Left hindlimb (tissue), 1 donor: Measurements from ENCODE around the gene CD180.

ENCODE experiments used
- DNase-seq: peaks from one replicate; pipeline ENCODE4 v3.0.0-alpha.2; 2018

CD180 gene

DNA sequence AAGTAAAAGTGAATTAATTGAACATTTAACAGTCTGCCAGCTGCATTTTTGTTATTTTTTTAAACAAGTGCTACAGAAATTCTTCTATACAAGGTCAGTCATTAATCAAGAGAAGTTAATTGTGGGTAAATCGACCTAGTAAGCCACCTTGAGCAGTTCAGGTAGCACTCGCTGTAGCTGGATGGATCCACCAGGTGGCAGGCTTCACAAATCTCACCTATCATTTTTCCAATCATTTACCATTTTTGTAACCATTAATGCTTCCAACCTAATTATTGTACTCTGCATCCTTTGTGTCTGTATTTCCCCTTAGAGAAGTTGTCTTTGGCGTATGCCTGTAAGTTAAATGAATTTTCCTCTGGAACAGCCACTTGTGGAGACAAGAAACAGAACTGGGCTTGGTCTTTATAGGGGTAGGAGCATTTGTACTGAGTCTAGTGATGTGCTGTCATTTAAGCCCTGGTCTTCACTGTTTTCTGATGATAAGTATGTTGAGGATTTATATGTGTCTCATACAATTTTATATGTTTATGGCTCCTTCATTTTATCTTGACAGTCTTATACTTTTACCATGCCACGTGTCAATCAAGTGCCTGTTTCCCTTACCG lies 39.5 kb downstream of the CD180 start:
- no peak for DNase-seq

DNA sequence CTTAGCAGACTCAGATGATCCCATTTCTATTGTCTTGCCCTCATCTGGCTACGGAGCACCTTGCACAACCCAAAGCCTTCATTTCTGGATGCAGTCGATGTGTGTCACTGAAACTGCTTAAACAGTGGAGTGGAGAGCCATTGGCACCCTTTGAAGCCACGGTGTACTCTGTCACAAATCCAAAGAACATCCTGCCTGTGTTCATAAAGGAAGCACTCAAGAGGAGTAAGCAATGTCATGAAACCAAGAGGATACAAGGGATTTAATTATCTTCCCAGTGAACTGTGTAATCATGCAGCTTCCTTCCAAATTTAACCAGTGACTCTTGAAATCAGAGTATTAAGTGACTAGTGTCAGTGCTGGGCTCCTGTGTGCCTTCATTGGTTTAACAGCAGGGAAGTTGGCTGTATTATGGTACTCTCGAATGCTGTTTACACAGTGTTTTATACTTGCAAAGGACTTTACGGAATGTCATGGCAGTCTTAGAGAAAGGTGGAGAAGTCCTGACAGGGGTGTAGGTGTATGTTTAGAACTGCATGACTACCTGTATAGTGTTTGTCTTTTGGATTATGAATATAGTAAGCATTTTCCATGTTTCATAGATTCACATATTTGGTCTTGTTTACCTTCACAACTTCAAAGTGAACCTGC lies 41.9 kb downstream of the CD180 start:
- DNase-seq = no peak

DNA sequence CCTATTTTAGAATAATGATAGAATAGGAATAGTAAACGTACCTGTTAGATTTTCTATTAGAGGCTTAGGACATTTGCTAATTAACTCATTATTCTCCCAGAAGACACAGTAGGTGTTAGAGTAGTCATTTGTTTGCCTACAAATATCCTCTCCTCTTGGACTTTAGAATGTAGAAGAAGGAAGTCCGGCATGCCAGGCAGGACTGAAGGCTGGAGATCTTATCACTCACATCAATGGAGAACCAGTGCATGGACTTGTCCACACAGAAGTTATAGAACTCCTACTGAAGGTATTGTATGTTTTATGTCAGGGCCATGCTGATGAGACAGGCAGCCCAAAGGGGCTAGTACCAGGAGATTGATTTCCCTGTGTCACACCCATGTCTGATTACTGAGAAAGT lies 43.3 kb downstream of the CD180 start:
- no peak for DNase-seq

DNA sequence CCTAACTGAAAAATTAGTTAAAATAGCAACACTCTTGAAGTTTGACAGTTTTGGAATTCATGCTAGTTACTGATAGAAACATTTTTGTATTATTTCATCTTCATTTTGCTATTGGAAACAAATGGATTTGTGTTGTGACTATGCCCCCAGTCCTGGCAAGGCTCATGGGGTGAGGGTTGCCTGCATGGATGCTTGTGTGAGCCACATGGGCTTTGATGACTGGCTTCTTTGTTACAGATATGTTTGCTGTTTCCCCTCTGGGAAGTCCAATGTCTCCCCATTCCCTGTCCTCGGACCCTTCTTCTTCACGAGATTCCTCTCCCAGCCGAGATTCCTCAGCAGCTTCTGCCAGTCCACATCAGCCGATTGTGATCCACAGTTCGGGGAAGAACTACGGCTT lies 44.2 kb downstream of the CD180 start:
- DNase-seq = no peak

DNA sequence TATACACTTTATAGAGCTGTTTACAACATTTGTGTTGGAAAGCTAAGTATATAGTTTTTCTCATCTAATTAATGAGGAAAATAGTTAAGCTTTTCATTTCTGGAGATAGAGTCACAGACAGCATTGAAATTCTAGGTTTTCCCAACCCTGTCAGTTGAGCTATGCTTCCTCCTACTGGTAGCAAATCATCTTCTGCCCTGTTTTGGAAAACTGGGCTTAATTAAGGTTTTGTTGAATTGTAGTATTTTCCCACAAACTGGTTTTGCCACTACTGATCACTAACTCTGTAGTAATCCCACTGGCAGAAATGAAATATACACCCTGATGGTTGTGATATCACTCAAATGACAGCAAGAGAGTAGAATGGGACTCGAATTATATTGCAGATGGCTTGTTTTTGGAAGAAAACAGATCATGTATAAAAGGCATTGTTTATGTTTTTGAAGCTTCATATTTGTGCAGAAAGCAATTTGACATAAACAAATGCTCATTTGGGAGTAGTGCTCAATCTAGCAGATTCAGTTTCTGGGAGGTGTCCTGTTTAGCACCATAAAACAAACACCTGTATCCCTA lies 46.6 kb downstream of the CD180 start:
- no peak for DNase-seq

DNA sequence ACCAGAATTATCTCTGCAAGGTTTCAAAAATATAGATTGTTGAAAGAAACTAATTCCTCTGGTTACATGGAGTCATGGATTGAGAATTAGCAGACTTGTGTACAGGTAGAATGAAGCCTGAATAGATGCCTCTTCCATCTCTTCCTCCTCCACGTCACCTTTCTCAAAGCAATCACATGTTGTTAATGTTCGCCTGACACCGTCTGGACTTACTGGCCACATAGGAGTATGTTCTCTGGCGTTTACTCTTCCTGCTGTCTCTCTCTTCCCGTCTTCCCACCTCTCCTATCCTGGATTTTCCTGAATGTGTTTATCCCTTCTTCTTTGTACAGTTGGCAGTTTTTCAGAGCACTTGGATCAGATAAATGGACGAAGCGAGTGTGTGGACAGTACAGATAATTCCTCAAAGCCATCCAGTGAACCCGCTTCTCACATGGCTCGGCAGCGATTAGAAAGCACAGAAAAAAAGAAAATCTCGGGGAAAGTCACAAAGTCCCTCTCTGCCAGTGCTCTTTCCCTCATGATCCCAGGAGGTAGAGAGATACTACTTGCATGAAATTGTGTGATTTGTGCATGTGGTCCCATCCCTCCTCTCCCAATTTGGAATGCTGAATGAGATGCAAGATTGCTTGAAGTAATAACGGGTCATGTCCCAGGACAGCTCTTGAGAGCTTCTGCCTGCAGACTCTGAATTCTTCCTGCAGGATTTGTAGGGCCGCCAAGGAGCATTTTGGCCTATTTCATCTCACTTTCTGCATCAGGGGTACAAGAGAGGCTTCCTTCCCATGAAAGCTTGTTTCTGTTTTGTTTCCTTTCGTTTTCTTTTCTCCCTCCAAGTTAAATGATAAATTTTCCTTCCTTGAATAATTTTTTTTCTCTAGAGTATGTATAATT lies 47.3 kb downstream of the CD180 start:
- peak; percentile 37 for DNase-seq

DNA sequence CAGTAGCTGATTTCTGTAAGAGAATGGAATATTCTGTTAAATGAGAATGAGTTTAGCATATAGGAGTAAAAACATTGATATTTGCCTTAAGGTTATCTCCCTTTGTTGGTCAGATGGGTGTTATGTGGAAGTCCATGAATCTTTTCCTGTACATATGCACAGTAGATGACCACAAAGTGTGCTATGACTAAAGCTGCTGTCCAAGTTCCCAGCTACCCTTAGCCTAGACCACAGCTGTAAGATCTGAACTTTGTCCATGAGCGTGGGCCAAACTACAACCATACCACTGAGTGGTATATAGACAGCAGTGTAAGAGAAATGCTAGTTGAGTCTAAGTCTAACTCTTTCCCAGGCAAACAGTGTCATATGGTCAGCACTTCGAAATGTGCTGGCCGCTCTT lies 48.8 kb downstream of the CD180 start:
- no peak for DNase-seq

DNA sequence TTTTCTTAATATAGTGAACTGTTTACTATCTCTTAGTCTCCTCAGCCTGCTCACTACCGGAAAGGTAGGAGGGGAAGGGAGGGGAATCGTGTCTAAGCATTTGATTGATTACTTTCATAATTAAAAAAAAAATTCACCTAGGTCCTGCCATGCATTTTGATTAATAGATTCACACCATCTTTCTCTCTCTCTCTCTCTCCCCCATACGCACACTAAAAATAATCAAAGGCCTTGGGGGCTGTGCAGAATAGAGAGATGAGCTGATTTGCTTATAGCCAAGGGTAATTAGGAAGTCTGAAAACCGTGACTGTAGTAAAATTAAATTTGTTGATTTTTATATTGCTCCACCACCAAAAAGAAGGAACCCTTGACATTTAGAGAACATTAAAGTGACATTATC lies 49.6 kb downstream of the CD180 start:
- DNase-seq = no peak

DNA sequence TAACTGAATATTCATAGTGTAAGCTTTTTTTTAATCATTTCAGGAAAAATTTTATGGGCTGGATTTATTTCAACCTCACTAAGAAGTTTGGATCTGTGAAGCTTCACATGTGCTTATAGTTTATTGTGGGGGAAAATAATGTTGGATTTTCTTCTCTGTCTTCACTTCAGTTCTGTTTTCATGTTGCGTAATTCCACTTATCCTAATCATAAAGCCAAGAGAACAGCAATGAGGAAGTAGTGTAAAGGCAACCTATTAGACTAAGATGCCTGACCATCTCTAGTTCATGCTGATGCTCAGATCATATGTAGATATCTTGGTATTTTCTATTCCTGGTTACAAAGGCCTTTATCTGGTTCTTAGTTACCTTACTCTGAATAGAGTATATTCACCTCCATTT lies 50.0 kb downstream of the CD180 start:
- DNase-seq = no peak

DNA sequence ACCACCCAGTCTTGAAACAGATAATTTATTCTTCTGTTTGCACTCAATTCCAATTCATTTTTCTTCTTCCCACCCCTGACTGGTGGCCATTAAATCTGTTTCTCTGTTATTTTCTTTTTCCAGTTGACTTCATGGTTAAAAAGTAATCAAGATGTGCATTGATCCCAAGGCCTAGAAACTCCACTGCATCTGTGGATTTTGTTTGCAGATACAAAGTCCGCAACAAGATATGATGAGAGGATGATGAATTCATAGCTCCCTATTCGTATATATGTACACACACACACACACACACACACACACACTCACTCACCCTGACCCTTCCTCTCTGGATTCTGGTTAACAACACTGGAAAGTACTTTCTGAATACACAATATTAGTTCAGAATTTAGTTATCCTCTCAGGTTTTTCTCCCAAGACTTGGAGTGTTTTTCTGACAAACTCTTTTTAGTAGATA lies 52.4 kb downstream of the CD180 start:
- no peak for DNase-seq

DNA sequence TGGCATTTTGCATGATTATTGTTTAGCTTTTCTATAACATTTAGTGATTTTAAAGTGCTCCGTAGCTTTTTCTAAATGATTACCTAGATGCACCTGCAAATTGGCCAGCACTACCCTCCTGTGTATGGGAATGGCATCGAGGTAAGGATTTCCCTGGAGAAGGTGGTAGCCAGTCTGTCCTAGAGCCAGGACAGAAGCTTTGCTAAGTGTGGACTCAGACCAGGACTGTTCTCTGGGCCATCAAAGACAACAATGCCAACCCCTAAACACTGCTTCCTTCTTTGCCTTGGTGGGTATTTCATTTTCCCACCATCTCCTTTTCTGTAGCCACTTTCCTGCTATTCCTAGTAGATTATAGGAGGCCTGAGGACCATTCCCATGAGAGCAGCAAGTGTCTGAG lies 53.0 kb downstream of the CD180 start:
- DNase-seq = no peak

DNA sequence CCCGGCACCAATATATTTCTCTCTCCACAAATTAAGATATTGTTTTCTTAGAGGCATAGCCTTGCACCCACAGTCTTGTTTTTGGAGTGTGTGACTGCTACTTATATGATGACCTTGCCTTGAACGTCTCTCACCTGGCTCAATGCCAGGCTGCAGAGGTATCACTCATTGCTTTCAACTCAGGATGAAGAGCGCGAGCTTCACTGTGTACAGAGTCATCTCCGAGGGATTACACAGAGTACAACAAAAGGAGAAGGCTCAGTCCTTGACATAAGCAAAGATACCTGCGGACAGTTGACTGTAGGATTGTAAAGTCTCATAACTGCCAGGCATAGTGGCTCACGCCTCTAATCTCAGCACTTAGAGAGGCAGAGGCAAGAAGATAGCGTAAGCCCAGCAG lies 53.8 kb downstream of the CD180 start:
- DNase-seq = no peak

DNA sequence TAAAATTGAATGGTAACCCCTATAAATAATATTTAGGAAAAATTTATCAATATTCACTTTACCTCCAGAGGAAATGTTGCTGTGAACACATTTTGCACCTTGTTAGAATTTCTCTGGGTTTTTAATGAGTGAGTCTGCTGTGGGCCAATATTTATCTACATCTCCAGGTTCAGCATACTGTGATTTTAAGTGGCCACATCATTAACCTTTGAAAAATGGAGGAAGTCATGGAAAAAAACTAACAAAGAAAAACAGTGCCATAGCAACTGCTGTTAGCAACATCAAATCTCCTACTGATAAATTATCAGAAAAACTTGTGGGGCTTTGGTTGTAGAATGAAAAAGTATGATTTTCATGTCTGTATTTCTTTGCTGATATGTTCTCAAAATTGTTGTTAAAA lies 55.0 kb downstream of the CD180 start:
- no peak for DNase-seq

DNA sequence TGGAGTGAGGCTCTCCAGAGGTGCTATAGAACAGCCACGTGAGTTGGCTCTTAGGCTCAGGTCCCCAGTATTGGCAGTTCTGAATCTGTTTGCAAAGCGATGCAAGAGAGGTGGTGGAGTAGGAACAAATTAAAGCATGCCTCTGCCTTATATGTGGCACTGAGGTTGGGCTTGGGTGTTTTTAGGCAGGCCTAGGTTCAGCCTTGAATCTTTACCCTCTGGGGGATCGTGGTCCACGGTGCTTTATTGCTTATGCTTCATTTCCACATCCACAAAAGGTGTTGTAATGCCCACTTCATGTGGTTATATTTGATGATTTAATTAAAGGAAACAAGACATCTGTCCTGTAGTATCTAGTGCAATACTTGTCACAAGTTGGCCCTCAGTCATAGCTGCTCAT lies 56.2 kb downstream of the CD180 start:
- no peak for DNase-seq

DNA sequence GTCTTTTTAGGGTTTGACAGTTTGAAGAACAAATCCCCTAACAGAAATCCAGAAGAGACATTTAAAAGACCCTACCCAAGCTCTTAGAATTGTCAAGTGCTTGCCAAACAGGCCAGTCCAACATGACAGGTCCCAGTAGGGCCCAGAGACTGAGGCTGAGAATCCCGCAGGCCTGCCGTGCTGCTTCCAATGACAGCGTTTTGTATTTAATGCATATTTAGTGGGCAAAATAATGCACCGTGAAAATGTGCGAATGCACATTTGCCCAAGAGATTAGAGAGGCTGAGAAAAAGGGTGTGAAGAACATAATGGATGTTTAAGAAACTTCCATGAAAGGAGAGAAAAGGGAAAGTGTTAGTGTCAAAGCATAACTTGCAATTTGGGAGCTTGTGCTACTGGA lies 57.6 kb downstream of the CD180 start:
- DNase-seq = no peak

DNA sequence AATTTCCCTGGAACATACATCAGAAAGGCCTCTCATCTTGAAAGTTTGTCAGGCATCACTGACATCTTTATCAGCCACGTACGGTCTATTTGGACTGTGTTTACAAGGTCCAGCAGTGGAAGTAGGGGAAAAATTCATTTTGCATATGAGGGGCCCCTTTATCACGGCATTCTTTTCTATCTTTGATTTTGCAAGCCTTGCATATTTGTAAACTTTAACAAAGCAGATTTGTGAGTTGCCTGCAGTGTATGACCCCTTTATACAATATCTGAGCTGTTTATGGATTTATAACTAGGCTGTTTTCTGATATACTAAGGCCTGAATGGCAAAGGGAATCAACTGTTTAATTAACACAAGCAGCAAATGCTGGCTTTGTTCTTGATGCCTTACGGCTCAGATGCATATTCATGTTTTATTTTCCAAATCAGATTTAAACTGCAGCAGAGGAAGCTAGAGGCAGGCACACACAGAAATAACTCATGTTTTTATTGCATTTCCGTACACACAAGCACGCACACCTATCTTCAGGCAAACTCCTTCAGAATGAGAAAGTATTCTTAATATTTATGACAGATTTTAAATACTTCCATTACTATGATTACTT lies 61.1 kb downstream of the CD180 start:
- no peak for DNase-seq

DNA sequence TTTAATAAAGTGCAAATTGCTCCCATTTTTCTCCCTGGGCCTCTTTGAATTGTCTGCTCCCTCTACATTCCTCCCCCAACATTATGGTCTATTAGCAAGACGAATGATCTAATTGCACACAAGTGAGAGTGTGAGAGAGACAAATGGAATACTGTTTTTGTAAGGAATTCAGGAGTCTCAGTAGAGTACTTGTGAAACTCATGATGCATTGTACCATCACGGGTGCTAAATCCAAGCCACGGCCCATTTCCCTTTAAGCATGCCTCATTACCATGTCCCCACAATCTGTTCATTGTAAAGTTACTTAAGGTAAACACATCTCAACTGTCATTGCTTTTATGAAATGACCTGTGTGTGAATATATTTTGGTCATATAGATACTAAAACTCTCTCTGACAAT lies 62.8 kb downstream of the CD180 start:
- no peak for DNase-seq

DNA sequence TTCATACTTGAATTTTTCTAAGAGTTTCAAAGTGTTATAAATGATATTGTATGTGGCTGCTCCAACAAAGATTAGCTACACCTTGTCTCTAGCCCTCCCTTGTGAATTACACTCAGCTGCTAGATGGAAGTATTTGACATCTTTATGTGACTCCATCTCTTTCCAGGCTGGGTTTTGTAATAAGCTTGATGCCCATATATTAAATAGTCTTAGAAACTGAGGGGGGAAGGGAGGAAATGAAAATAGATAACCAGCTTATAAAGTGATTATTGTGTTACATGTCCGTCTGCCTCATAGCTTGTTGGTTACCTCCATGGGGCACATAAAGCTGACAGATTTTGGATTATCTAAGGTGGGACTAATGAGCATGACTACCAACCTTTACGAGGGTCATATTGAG lies 63.4 kb downstream of the CD180 start:
- DNase-seq = no peak

DNA sequence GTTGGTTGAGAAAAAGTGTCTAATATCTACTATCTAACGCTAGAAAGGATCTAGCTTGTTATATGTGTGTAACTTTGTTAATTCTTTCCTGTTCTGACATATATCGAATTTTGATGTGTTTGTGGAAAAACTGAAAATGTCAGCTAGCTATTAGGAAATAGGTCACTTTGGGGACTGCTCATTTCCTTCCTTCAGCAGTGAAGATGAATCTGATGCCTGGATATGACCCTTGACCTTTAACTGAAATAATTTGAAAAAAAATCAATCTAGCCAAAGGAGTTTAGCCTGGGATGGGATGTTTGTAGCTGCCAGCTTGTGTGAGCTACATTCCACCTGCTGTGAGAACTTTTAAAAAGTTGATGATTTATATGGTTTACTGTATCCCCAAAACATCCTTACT lies 66.8 kb downstream of the CD180 start:
- DNase-seq = no peak
